PFSK-1 (cell line): ENCODE data around the gene EIF4A2.

Source experiments
- FOXP2 ChIP-seq: optimal IDR thresholded peaks from 2 replicates; pipeline ENCODE3; 2011; ENCODE audit warnings: borderline replicate concordance, control low read depth, inconsistent platforms; ENCODE audit not compliant: insufficient read depth; ENCODE audit errors: extremely low read length, extremely low read depth
- POLR2AphosphoS5 ChIP-seq: IDR thresholded peaks from 2 replicates; pipeline ENCODE4 v1.6.1; 2012; ENCODE audit warnings: low read depth, mild to moderate bottlenecking, control low read depth, low read length, moderate library complexity
- REST ChIP-seq, 2 experiments: IDR thresholded peaks; 2 replicates each; pipeline versions ENCODE4 v1.6.1 to v1.8.0; 2011 to 2012; ENCODE audit warnings: low read depth in 2 of 2, low read length in 2 of 2, control low read depth in 1 of 2, inconsistent platforms in 1 of 2, mild to moderate bottlenecking in 1 of 2, moderate library complexity in 1 of 2; ENCODE audit not compliant: insufficient read depth in 1 of 2
- SIN3A ChIP-seq: IDR thresholded peaks from 2 replicates; pipeline ENCODE4 v1.6.1; 2012; ENCODE audit warnings: mild to moderate bottlenecking, low read length, moderate library complexity, borderline replicate concordance; ENCODE audit not compliant: insufficient read depth
- TAF1 ChIP-seq: IDR thresholded peaks from 2 replicates; pipeline ENCODE4 v1.6.1; 2012; ENCODE audit warnings: low read length, control low read depth, borderline replicate concordance; ENCODE audit not compliant: insufficient read depth

Gene EIF4A2

GRCh38 chr3:186783731-186784515 is 546 bp downstream of the EIF4A2 start:
- TF ChIP-seq SIN3A = no peak; the same call in 1 of the 2 replicates
- no peak; the same call in 1 of the 2 replicates for TF ChIP-seq TAF1
- TF ChIP-seq REST (IDR thresholded peaks at IDR 0.05; ENCODE audit: insufficient read depth in 1 of 2, low read depth in 2 of 2, low read length in 2 of 2) = no peak
- TF ChIP-seq POLR2AphosphoS5 = no peak; the same call in 1 of the 2 replicates
- no peak for TF ChIP-seq FOXP2

GRCh38 chr3:186784820-186785494 is 1.6 kb downstream of the EIF4A2 start:
- TF ChIP-seq FOXP2 = no peak
- no peak for TF ChIP-seq REST (IDR thresholded peaks at IDR 0.05; ENCODE audit: insufficient read depth in 1 of 2, low read depth in 2 of 2, low read length in 2 of 2)
- no peak for TF ChIP-seq TAF1
- TF ChIP-seq POLR2AphosphoS5 = no peak; the same call in none of the 2 replicates
- TF ChIP-seq SIN3A = no peak

GRCh38 chr3:186785495-186786018 is 2.2 kb downstream of the EIF4A2 start:
- TF ChIP-seq FOXP2 (no peak), TAF1 (no peak)

- no peak for TF ChIP-seq REST (IDR thresholded peaks at IDR 0.05; ENCODE audit: insufficient read depth in 1 of 2, low read depth in 2 of 2, low read length in 2 of 2)
- no peak for TF ChIP-seq POLR2AphosphoS5
- TF ChIP-seq TAF1 = no peak
- TF ChIP-seq FOXP2 = no peak
- TF ChIP-seq SIN3A = no peak
These were observed 3.5 kb downstream of the EIF4A2 start for GRCh38 chr3:186786922-186787321.

- TF ChIP-seq TAF1 = no peak
- TF ChIP-seq FOXP2 = no peak
- TF ChIP-seq POLR2AphosphoS5 = peak; percentile 3
These were observed 4.5 kb downstream of the EIF4A2 start for GRCh38 chr3:186787642-186788481.
